AG04450 (cell line): Measurements from ENCODE around the gene DNM3. TPM values are rescaled to one million over a fixed set of nuclear protein-coding genes. Genes with fewer than 3 reads are reported as not detected.

Source experiments
- CTCF ChIA-PET: fragments of 300-600, 350-600 bp; formaldehyde crosslinking; extraction: SDS; loops from one replicate; lab custom pipeline; 2022; ENCODE audit warnings: antibody characterized with exemption, inconsistent platforms; lab: Charles Lee
- POLR2A ChIA-PET: fragments of 350-600 bp; formaldehyde crosslinking; extraction: SDS; loops from one replicate; lab custom pipeline; 2021; ENCODE audit warnings: antibody characterized with exemption, inconsistent platforms; lab: Yijun Ruan, JAX
- DNase-seq: peaks from one replicate; pipeline ENCODE4 v3.0.0-alpha.2; 2011; ENCODE audit warnings: low read depth, low spot score
- H3K27ac ChIP-seq: one replicate; pipeline ENCODE4 v1.5.1; 2012; ENCODE audit warnings: low read depth, low read length, control low read depth
- H3K27me3 ChIP-seq: one replicate; pipeline ENCODE4 v1.6.0; 2012; ENCODE audit warnings: low read length; ENCODE audit not compliant: control insufficient read depth, insufficient read depth
- H3K4me3 ChIP-seq: 2 replicates; pipeline ENCODE4 v1.5.1; 2011; ENCODE audit warnings: mild to moderate bottlenecking, low read depth, low read length, control low read depth
- H3K9me3 ChIP-seq: 2 replicates; pipeline ENCODE4 v1.5.1; 2012; ENCODE audit warnings: low read length; ENCODE audit not compliant: control insufficient read depth, insufficient read depth
- polyA plus RNA-seq: library from polyadenylated mRNA; depleted of rRNA; stranded (reverse); fragments of >200 nt; gene quantifications from 2 replicates; pipeline ENCODE4 v1.2.3, GENCODE V29; 2011
- TF ChIP-seq, protein P1 (sequence below): IDR thresholded peaks from 2 replicates; pipeline ENCODE4 v1.5.1; 2011; ENCODE audit warnings: low read depth, low read length, control low read depth, inconsistent platforms

The DNM3 gene
- polyA plus RNA-seq, 1 experiment: 0.37 TPM

DNA sequence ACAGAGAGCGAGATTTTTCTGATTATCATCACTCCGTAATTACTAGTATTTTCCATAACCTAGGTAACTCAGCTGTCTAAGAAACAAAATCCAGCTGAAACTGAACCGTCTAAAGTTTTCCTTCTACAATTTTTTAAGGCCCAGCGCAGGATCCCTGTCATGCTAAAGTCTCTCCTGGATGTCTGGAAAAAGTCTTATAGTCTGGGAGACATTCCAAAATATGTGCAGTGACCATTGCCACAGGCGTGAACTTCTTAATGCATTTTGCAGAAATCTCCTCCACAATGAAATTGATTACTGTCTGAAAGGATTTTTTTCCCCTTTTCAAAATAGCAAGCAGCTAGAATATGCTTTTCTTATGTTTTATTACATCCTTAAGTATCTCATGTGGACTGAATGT lies 369.9 kb downstream of the DNM3 start:
- CTCF ChIA-PET: no interaction called here
- POLR2A ChIA-PET: no interaction called here
- no peak for DNase-seq

DNA sequence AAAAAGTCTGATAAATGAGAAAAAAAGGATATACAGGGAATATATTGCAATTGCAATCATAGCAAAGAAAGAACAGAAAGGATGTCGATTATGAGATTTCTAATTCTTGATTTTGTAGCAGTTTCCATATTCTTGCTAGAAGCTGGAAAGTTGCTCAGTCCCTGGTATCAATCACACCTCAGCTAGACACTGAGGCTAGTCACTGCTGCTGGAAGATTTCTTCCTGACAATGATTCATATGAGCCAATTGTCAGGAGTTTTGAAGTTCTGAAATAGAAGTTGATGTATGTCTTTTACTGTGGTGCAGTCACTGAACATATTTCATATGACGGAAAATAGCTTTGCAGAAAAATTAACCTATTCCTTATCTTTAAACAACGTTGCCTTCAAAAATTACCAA lies 370.8 kb downstream of the DNM3 start:
- H3K9me3 ChIP-seq: no peaks in the 10 kb centered on the region
- ChIA-PET POLR2A (no interaction called here), CTCF (no interaction called here)
- H3K4me3 ChIP-seq: no peak overlapping the region
- no peaks in the 10 kb centered on the region for H3K27me3 ChIP-seq
- DNase-seq: no peak
- no peak overlapping the region for H3K27ac ChIP-seq
- TF ChIP-seq, protein P1, sequence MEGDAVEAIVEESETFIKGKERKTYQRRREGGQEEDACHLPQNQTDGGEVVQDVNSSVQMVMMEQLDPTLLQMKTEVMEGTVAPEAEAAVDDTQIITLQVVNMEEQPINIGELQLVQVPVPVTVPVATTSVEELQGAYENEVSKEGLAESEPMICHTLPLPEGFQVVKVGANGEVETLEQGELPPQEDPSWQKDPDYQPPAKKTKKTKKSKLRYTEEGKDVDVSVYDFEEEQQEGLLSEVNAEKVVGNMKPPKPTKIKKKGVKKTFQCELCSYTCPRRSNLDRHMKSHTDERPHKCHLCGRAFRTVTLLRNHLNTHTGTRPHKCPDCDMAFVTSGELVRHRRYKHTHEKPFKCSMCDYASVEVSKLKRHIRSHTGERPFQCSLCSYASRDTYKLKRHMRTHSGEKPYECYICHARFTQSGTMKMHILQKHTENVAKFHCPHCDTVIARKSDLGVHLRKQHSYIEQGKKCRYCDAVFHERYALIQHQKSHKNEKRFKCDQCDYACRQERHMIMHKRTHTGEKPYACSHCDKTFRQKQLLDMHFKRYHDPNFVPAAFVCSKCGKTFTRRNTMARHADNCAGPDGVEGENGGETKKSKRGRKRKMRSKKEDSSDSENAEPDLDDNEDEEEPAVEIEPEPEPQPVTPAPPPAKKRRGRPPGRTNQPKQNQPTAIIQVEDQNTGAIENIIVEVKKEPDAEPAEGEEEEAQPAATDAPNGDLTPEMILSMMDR: no peak

More for the DNA sequence above, 369.9 kb downstream of the DNM3 start:
- H3K27ac ChIP-seq: no peak overlapping the region
- no peak overlapping the region for H3K4me3 ChIP-seq
- H3K9me3 ChIP-seq: no peaks in the 10 kb centered on the region
- TF ChIP-seq, protein P1: no peak
- H3K27me3 ChIP-seq: no peaks in the 10 kb centered on the region

DNA sequence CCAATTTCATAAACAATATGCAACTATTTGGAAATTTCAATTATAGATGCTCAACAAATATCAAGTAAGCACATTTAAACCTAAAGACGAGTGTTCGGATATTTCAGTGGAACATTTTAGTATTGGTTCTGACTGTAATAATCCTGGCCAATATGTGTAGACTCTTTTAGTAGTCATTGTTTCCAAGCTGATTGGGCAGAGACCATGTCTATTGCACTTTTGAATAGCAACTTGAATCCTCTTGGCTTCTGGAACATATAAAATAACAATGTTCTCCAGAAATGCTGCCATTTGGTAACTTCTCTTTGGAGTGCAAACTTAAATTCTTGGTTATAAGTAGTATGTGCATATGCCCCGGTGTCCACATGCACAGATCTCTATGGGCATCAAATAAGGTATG lies 373.7 kb downstream of the DNM3 start:
- no peak for DNase-seq
- Histone ChIP-seq H3K27ac (no peak overlapping the region), H3K4me3 (no peak overlapping the region), H3K9me3 (no peaks in the 10 kb centered on the region), H3K27me3 (no peaks in the 10 kb centered on the region)
- ChIA-PET POLR2A (no interaction called here), CTCF (interaction anchor here (1.0 kb wide), 1 partner anchor 213 kb away, joined by 4 read pairs; no protein-coding TSS in a partner anchor)
- TF ChIP-seq, protein P1: no peak

DNA sequence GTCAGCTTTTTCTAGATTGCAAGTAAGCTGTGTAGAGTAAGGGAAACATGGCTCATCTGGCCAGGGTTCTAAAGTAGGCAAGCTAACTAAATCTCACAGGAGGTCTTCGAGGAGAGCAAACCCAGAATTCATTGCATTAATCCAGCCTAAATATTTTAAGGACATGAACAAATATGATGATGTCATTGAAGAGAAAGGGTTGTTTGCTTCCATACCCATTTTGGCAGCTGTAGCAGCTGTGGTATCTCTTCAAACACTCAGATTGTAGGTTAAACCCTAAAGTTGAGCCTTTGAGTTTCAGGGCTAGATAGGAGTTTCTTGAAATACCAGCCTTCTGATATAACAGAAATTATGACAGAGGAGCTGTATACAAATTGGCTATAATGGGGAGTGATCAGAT lies 378.7 kb downstream of the DNM3 start:
- Histone ChIP-seq H3K27ac (no peak overlapping the region), H3K4me3 (no peak overlapping the region), H3K9me3 (no peaks in the 10 kb centered on the region), H3K27me3 (no peaks in the 10 kb centered on the region)
- TF ChIP-seq, protein P1: no peak
- POLR2A ChIA-PET: no interaction called here
- DNase-seq: peak; percentile 3
- CTCF ChIA-PET: interaction anchor here (2.1 kb wide), 1 partner anchor 217 kb away, joined by 7 read pairs; no protein-coding TSS in a partner anchor

DNA sequence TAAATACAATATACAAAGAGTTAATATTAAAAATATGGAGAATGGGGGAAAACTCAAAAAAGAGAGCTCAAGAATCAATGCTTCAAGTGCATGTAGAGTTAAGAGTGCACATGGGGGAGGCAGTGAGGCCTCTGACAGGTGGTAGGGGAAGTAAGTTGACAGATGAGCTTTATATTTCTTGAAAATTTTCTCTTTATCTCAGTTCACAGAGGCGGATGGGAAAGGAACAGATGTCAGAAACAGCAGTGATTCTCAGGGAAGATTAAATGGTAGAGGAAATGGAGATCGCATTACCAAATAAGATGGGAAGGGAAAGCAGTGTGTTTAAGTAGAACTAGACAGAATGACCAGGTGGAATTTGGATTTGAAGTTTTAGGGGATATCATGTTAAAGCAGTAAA lies 379.1 kb downstream of the DNM3 start:
- no peak for DNase-seq
- Histone ChIP-seq H3K27me3 (no peaks in the 10 kb centered on the region), H3K9me3 (no peaks in the 10 kb centered on the region), H3K4me3 (no peak overlapping the region), H3K27ac (no peak overlapping the region)
- ChIA-PET CTCF (interaction anchor here (2.1 kb wide), 1 partner anchor 217 kb away, joined by 7 read pairs; no protein-coding TSS in a partner anchor), POLR2A (no interaction called here)
- TF ChIP-seq, protein P1: no peak
